COLO668 (cell line): ENCODE measurements around the gene MADCAM1.
"Not testable (repeated sequence)": the region's sequence is repeated elsewhere in the genome, so short reads cannot be mapped to it uniquely, and the experiment has no call there.

Source experiments
- DNase-seq: peaks from one replicate; lab custom pipeline; 2025; ENCODE audit not compliant: unreplicated experiment; lab: John Stamatoyannopoulos, UW

Gene MADCAM1

GRCh38 chr19:496112-496665 lies at the start of gene MADCAM1:
MADCAM1 (plus strand) TSS chr19:496486; CDS start chr19:496500, 14 bp downstream.
- DNase-seq = no peak

DNA sequence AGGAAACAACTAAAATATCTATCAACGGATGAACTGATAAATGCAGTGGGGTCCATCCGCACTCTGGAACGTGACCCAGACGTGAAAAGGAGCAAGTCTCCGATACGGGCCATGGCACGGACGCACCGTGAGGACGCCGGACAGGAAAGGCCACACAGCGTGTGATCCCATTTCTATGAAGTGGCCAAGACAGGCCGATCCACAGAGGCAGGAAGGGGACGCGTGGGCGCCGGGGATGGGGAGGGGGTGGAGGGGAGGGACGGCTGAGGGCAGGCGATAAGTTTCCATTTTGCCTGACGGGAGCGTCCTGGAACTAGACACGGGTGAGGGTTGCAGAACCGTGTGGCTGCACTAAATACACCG lies 49.2 kb upstream of the MADCAM1 start:
- no peak for DNase-seq

DNA sequence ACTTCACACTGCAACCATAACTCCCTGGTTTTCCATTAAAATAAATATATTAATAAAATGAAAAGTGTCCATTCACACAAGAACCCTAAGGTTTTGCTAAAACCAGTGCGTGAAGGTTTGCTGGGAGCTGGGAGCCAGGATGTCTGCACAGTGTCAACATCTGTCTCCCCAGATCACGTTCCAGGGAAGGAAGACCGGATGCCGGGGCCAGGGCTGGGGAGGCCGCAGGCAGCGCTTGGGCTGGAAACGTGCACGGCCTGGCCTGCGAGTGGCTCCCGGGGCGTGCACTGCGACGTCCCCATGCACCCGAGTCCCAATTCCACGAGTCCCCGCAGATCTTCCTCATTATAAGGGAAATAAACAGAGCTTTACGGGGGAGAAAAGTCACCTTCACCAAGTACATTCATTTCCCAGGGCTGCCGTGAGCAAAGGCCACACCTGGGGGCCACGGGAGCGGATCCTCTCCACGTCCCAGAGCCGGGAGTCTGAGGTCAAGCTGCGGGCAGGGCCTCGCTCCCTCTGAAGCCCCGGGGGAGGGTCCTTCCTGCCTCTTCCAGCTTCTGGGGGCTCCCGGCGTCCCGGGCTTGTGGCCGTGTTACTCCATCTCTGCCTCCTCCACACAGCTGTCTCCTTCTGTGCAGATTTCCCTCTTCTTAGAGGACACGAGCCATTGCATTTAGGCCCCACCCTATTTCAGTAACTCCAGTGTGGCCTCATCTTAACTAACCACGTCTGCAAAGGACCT lies 48.3 kb upstream of the MADCAM1 start:
- DNase-seq = no peak

GRCh38 chr19:449916-450315 lies 46.4 kb upstream of the MADCAM1 start:
- DNase-seq = no peak

- not testable (repeated sequence) for DNase-seq
These were observed 45.3 kb upstream of the MADCAM1 start for GRCh38 chr19:450912-451481.

- no peak for DNase-seq
These were observed 43.5 kb upstream of the MADCAM1 start for GRCh38 chr19:452829-453228.

- no peak for DNase-seq
These were observed 42.7 kb upstream of the MADCAM1 start for GRCh38 chr19:453606-454005.

DNA sequence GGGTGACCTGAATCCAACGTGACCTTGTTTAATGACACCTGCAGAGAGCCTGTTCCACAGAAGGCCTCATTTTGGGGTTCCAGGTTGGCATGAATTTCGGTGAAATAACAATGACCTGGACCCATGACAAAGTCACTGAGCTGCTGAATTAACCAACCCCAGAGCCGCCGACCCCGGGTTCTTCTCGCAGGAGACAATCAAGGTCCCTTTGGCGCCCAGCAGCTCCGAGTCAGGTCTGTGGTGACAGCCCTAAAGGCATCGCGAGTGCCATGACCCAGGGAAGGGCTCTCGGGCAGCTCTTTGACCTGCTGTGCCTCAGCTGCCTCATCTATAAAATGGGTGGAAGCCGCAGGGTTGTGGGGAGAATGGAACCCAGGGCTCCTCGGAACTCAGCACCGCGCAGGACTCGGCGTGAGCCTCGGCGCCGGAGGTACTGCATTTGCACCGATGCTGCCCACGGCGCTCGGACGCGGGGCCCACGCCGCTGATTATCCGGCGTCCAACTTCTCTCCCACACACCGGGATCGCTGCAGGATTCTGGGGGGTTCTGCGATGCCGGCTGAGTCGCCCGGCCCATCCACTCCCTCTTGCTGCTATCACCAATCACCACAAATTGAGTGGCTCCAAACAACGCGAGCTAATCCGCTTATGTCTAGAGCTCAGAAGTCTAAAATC lies 41.1 kb upstream of the MADCAM1 start:
- DNase-seq = no peak

- no peak for DNase-seq
These were observed 40.3 kb upstream of the MADCAM1 start for GRCh38 chr19:455851-456546.

GRCh38 chr19:456547-457110 lies 39.7 kb upstream of the MADCAM1 start:
- peak; percentile 82 for DNase-seq

GRCh38 chr19:457636-458035 lies 38.6 kb upstream of the MADCAM1 start:
- DNase-seq = no peak

GRCh38 chr19:458091-459042 lies 37.9 kb upstream of the MADCAM1 start:
- DNase-seq = no peak

DNA sequence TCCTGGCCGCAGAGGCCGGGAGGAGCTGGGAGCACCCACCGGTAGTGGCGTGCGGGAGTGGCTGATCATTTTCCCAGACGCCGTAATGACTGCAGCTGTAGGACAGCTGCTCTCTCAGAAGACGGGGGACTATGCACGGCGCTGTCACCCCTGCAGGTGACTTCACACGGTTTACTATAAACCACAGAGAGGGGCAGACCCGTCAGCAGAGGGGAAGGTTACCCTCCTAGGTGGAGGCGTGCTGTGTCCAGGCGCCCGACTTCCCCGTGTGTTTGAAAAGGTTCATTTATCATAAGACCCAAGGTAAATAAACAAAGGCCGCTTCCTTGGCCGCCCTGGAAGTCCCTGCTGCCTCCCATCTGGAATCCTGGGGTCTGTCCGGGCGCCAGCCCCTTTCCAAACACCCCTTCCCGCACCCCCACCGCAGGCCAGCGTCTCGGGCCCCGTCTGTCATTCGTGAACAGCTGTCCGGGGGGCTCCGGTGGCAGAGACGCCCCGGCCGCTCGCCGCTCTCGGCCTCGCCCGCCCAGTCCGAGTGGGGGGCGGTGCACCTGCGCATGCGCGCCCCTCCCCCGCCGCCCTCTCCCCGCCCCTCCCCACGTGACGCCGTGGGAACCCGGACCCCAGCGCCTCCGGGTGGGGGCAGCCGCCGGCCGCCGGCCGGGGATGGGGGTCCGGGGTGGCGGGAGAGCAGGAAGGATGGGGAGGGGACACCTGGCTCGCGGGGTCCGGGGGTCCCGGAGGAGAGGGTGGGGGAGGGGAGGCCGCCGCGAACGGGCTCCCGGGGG lies 36.4 kb upstream of the MADCAM1 start:
- DNase-seq = peak; percentile 86

DNA sequence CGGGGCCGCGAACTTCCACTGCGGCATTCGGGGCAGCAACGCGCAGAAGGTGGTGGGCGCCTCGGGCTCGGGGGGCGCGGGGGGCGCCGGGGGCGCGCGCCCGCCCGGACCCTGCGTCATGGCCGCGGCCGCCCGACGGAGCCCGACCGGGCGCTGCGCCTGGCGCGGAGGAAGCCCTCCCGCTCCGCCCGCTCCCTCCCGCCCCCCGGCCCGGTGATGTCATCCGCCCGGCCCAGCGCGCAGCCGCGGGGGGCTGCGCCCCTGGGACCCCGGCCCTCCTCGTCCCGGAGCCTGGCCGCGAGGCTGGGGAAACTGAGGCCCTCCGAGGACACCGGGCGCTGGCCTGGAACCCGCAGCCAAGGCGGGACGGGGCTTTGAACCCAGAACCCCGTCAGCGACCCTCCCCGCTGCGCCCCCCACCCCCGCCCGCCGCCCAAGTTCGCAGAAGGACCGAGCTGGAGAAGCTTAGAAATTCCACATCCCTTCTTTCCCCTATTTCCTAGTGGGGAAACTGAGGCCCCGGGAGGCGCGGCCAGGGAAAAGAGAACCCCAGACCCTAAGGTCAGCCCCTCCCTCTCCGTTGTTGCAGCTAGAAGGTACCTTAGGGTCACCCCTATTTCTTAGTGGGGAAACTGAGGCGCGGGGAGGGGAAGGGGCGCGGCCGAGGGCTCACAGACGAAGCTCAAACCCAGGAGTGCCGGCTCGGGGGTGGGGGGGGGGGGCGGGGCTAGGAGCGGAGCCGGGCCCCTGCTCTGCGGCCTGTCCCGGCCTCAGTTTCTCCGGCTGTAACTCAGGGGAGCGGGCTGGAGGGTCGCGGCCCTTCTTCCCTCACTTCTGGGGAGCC lies 35.2 kb upstream of the MADCAM1 start, which contains the start of gene SHC2:
TSS of gene SHC2 (minus strand) at position 157 of the 844 bp plus-strand sequence. CDS start at position 120, 37 bp downstream.
- peak; percentile 75 for DNase-seq

DNA sequence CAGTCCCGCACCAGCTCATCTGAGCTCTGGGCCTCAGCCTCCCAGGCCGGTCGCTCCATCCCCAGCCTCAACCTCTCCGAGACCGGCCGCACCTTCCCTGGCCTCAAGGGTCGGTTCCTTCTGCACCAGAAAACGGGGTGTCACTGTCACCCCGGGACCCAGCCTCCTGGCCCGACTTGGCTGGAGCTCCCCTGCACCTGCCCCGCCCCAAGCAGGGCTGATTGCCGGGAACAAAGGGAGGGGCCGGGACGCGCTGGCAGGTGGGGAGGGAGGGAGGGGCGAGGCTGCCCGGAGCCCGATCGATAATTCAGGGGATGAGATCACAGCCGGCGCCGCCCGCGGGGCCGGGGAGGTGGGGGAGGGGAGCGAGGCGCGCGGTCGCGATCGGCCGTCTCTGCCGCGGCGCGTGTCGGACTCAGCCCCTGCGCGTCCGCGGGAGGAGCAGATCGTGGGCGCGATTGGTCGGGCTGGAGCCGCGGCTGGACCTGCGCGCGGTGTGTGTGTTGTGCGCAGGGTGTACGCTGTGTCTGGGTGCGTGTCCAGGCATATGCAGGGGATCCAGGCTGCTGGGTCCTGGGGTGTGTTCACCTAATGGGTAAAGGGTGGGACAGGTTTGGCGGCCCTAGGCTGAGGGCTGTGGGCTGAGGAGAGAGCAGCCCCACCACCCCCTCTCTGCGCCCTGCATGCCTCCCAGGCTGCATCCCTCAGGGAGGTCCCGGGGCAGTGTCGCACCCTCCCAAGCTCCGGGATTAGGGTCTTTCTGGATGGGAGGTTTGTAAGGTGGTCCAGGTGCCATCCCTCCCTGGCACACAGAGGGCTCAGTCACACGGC lies 34.4 kb upstream of the MADCAM1 start:
- DNase-seq = peak; percentile 93

DNA sequence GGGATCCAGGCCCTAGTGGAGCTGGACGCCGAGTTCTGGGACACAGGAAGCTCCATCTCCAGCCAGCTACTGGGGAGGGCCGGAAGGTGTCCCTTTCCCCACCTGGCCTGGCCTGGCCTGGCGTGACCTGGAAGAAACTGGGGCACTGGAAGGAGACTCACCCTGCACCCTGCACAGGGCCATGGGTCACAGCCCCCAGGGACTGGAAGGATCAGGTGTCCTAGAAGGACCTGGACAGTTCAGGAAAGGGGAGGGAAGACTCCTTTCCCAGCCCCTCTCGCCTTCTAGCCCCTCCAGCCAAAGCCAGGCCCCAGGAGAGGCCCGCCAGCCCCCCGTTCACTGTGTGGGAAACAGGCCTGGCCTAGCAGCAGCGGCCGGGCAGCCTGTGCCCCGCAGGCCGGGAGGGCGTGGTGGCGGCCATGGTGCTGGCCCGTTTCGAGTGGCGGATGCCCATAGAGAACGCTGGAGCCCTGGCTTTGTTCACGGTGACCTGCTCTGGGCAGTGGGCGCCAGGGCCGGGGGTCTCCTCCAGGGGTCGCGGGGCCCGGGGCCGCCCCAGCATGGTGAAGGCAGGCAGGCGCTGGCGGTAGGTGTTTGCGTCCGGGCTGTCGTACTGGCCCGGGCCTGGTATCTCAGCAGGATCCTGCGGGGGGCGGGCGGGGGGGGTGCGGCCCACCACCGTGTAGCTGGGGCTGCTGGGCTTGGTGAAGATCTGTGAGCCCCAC lies 32.6 kb upstream of the MADCAM1 start:
- DNase-seq = no peak

- no peak for DNase-seq
These were observed 32.1 kb upstream of the MADCAM1 start for GRCh38 chr19:464208-464545.
